ENCODE data around the gene TRAF5. TPM values are rescaled to one million over a fixed set of nuclear protein-coding genes. Genes with fewer than 3 reads are reported as not detected.

The TRAF5 gene
- total RNA-seq, 6 experiments from 2014 or later, result 0.59 to 3.6 (median 1.6) TPM

- WGBS (ENCODE audit: insufficient coverage, low coverage, low lambda C conversion rate, missing lambda C conversion rate), result 60% methylated on average over 2 of the region's 2 CpGs
These were observed 94.3 kb downstream of the TRAF5 start for GRCh38 chr1:211420845-211421454.

GRCh38 chr1:211424018-211424417 is 97.4 kb downstream of the TRAF5 start:
- Histone ChIP-seq H3K4me1 (no peaks in the 10 kb centered on the region), H3K36me3 (no peaks in the 10 kb centered on the region), H3K4me3 (no peak overlapping the region), H3K27me3 (no peaks in the 10 kb centered on the region), H3K9me3 (no peaks in the 10 kb centered on the region), H3K27ac (no peak overlapping the region)
- no peak for DNase-seq
- 92% methylated on average over 1 of the region's 1 CpG for WGBS (ENCODE audit: insufficient coverage, low coverage, low lambda C conversion rate, missing lambda C conversion rate)
- peak in 2 of 4 donors; percentile 38 to 57 for ATAC-seq
- intact Hi-C loops (cut with DNase I), result no loop called here
- TF ChIP-seq POLR2A (IDR thresholded peaks at IDR 0.05), result no peak
- TF ChIP-seq CTCF (IDR thresholded peaks at IDR 0.05), result no peak

More at GRCh38 chr1:211420845-211421454, 94.3 kb downstream of the TRAF5 start:
- ATAC-seq (no peak), DNase-seq (no peak)
- Histone ChIP-seq H3K27me3 (no peaks in the 10 kb centered on the region), H3K9me3 (no peaks in the 10 kb centered on the region), H3K4me1 (no peaks in the 10 kb centered on the region), H3K4me3 (no peak overlapping the region), H3K27ac (no peak overlapping the region), H3K36me3 (no peaks in the 10 kb centered on the region)
- intact Hi-C loops (cut with DNase I), result no loop called here
- TF ChIP-seq POLR2A (IDR thresholded peaks at IDR 0.05), result no peak
- no peak for TF ChIP-seq CTCF (IDR thresholded peaks at IDR 0.05)

Other genes with a start within 250 kb of the TRAF5 start
- not detected for gene KCNH1, start 192.7 kb upstream of the TRAF5 start, total RNA-seq
- 10 to 100 TPM; 13.0 to 24.6 (median 17.7) TPM for gene RCOR3, start 67.5 kb upstream of the TRAF5 start, total RNA-seq
- gene RD3, start 165.3 kb downstream of the TRAF5 start, total RNA-seq, result not detected